Pancreas (tissue), 10 donors: ENCODE measurements around the gene ZNF280B. TPM values are rescaled to one million over a fixed set of nuclear protein-coding genes. Genes with fewer than 3 reads are reported as not detected.
A peak's percentile ranks its signal among the peaks of the same experiment; 100 is the strongest.

Source experiments
- ATAC-seq, 4 donors: fragments of 200-7000 bp; cut with Tn5 transposase; one replicate each; pipeline versions ENCODE4 v1.8.0 to v1.9.1; 2020; ENCODE audit warnings: mild to moderate bottlenecking in 4 of 4, moderate library complexity in 4 of 4
- DNase-seq, 6 donors: peaks; one replicate each; pipeline ENCODE4 v3.0.0-alpha.2; 2020
- FAIRE-seq: peaks from 2 replicates; lab custom pipeline; 2012; peaks lifted over from hg19 to GRCh38; lab: Jason Lieb, UNC
- H3K27ac ChIP-seq, 4 donors: fragments of 200-600 bp; sonication (generic); 1 replicate in 3 of 4; 2 replicates in 1 of 4; pipeline versions ENCODE4 v1.5.0 to v1.8.0; 2020
- H3K27me3 ChIP-seq, 4 donors: fragments of 200-600 bp; one replicate each; pipeline ENCODE4 v1.8.0; 2021
- H3K36me3 ChIP-seq, 3 donors: fragments of 200-600 bp; sonication (generic) in 1 of 3; one replicate each; pipeline versions ENCODE4 v1.5.0 to v1.8.0; 2020 to 2021
- H3K4me1 ChIP-seq, 3 donors: fragments of 200-600 bp; one replicate each; pipeline ENCODE4 v1.8.0; 2021
- H3K4me3 ChIP-seq, 4 donors: fragments of 200-600 bp; sonication (generic) in 2 of 4; one replicate each; pipeline versions ENCODE4 v1.5.0 to v1.8.0; 2020 to 2021
- H3K9me3 ChIP-seq, 4 donors: fragments of 200-600 bp; one replicate each; pipeline ENCODE4 v1.8.0; 2021
- WGBS, 2 donors: extraction: QIAGEN DNeasy Blood & Tissue Kit; methylation state at CpG; one replicate each; pipeline ENCODE4 v1.1.7; 2013; 5-methylcytosine and 5-hydroxymethylcytosine counted together
- intact Hi-C, 3 donors: fragments of 100-400 bp; cut with DNase I; formaldehyde crosslinking; loops; one replicate each; pipeline versions ENCODE4 v1.11.1 to v1.14.2; 2022
- polyA plus RNA-seq, 2 donors: library from polyadenylated mRNA; stranded (reverse); fragments of 200-250 nt; gene quantifications; one replicate each; pipeline ENCODE4 v1.2.3, GENCODE V29; 2013
- total RNA-seq, 6 donors: library from RNA; stranded (reverse); fragmentation: NEBNext Ultra II Directional in 4 of 6; extraction: Animal tissue kit (Norgen Biotek cat#: 25700) in 4 of 6; gene quantifications; one replicate each; pipeline versions ENCODE4 v1.2.1 to v1.2.4, GENCODE V29; 2021 to 2023
- TF ChIP-seq, protein P1 (sequence below), 4 donors: fragments of 200-600 bp; sonication (generic) in 3 of 4; IDR thresholded peaks; one replicate each; pipeline versions ENCODE4 v1.5.0 to v1.8.0; 2021; ENCODE audit warnings: antibody characterized with exemption in 4 of 4
- donor health status: healthy with polysubstance abuse.
- donor health status: DM: no; HTN: no; CAD: no; lungs with moderate emphysema.
- donor health status: DM: no; HTN: no; CAD: no.
- donor health status: control.
- donor health status: control.
- donor health status: Bipolar disorder and iron deficiency.
- donor health status: DM: yes; HTN: yes; CAD: no.
- donor health status: DM: no; HTN: no; CAD: no.
- donor health status: DM: no; HTN: no; CAD: no.
- donor health status: DM: yes; HTN: yes; CAD: no.

Gene ZNF280B, protein sequence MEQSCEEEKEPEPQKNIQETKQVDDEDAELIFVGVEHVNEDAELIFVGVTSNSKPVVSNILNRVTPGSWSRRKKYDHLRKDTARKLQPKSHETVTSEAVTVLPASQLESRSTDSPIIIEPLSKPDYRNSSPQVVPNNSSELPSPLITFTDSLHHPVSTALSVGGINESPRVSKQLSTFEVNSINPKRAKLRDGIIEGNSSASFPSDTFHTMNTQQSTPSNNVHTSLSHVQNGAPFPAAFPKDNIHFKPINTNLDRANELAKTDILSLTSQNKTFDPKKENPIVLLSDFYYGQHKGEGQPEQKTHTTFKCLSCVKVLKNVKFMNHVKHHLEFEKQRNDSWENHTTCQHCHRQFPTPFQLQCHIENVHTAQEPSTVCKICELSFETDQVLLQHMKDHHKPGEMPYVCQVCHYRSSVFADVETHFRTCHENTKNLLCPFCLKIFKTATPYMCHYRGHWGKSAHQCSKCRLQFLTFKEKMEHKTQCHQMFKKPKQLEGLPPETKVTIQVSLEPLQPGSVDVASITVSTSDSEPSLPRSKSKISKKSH
- total RNA-seq (1 to 10 TPM in 3 of 6 donors, under 1 TPM in 3; 0.65 to 1.3 (median 0.97) TPM), polyA plus RNA-seq (under 1 TPM; 0.38 to 0.85 TPM)

DNA sequence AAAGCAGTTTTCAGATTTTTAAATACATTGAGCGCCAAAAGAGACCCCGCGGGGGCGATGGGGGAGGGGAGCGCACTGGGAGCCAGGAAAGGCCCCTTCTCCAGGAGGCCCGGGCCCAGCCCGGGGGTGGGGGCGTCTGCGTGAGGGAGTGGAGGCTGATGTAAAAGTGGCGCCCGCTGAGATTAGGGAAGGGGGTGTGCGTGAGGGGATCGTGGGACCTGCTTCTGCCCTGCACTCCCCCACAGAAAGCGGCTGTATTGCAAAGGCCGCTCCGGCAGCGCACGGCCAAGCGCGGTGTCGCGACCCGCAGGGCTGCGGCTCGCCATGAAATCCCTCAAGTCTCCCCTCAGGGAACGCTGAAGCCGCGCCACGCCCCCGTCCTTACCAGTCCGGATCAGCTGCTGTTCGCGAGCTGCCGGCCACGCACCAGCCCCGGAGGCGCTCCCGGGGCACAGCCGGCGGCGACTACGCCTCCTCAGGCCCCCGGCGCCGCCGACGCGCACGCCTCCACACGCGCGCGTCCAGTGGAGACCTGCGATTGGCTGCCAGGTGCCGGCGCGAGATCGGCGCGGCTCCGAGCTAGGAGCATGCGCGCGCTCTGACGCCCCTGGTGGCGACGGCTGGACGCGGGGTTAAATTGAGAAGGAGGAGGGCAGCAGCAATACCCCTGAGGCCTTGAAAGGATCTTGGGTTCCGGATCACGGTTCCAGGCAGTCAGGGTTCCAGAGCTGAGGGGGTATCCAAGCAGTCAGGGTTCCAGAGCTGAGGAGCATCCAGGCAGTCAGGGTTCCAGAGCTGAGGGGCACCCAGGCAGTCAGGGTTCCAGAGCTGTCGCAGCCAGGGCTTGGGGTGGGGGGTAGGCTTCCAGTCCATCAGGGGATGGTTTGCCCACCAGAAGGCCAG, at the start of gene ZNF280B:
Gene ZNF280B (minus strand): TSS at position 469 of the 903 bp plus-strand sequence. CDS start 19,344 bp downstream, outside the sequence.
- TF ChIP-seq, protein P1, sequence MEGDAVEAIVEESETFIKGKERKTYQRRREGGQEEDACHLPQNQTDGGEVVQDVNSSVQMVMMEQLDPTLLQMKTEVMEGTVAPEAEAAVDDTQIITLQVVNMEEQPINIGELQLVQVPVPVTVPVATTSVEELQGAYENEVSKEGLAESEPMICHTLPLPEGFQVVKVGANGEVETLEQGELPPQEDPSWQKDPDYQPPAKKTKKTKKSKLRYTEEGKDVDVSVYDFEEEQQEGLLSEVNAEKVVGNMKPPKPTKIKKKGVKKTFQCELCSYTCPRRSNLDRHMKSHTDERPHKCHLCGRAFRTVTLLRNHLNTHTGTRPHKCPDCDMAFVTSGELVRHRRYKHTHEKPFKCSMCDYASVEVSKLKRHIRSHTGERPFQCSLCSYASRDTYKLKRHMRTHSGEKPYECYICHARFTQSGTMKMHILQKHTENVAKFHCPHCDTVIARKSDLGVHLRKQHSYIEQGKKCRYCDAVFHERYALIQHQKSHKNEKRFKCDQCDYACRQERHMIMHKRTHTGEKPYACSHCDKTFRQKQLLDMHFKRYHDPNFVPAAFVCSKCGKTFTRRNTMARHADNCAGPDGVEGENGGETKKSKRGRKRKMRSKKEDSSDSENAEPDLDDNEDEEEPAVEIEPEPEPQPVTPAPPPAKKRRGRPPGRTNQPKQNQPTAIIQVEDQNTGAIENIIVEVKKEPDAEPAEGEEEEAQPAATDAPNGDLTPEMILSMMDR (IDR thresholded peaks at IDR 0.05), result peak; percentile 36 to 59 (median 52)
- peak; percentile 62 to 92 (median 84) for DNase-seq
- Histone ChIP-seq H3K4me3 (peak within 1 kb of the TSS; percentile 13 to 70 (median 55)), H3K9me3 (no peaks in the 10 kb centered on the region), H3K27me3 (no peaks in the 10 kb centered on the region), H3K27ac (no peak within 1 kb of the TSS), H3K36me3 (no peaks in the 10 kb centered on the region), H3K4me1 (no peaks in the 10 kb centered on the region)
- intact Hi-C loops, result no loop called here
- ATAC-seq, result peak; percentile 99 to 100 (median 100)
- no peak for FAIRE-seq
- WGBS, 2 donors, result 2 to 3% methylated on average over 69 to 72 of the region's 72 CpGs

DNA sequence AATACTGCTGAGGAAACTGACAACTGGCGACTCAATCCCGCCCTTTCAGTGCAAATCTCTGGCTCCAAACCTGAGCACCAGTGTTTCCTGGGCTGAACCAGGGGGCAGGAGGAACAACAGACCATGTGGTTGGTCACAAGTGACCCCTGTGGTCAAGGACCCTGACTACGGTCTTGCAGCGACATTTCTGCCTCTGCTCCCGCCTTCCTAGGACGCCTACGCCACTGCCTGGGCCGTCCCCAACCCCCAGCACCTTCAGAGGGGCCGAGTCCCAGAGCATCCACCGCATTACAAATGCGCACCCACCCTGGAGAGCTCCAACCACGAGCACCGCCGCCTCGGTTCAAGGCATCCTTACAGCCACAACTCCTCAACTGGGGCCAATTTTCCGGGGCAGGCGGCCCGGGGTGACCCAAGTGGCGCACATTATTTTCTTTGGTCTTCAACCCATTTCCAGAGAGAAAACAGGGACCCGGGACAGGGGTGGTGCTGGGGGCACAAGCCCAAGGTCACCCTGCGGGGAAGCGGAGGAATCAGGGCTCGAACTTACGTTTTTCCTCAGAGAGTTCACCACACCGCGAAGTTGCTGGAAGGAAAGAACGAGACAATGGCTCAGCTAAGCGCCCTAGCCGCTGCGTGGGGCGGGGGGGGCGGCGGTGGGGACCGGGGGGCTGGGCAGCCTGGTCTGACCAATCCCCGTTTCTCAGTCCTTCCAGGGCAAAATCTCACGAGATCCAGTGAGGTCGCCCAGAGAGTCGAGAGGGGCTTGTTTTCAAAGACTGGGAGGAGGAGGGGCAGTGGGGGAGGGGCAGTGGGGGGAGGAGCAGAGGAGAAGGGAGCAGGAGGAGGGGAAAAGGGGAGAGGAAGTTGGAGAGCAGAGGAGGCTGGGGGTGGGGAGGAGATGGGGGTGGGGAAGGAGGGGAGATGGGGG, 48.7 kb upstream of the ZNF280B start:
- H3K9me3 ChIP-seq, result no peaks in the 10 kb centered on the region
- ATAC-seq (no peak), FAIRE-seq (no peak), DNase-seq (no peak)
- no peak overlapping the region for H3K4me3 ChIP-seq
- TF ChIP-seq, protein P1 (IDR thresholded peaks at IDR 0.05), result no peak
- H3K27ac ChIP-seq, result no peak overlapping the region
- H3K27me3 ChIP-seq, result no peaks in the 10 kb centered on the region
- H3K36me3 ChIP-seq, result no peaks in the 10 kb centered on the region
- no peaks in the 10 kb centered on the region for H3K4me1 ChIP-seq
- WGBS, 2 donors, result 85 to 88% methylated on average over 38 of the region's 38 CpGs
- intact Hi-C loops, result no loop called here

GRCh38 chr22:22556578-22556977, 48.0 kb upstream of the ZNF280B start:
- intact Hi-C loops, result no loop called here
- WGBS, 2 donors, result 82 to 83% methylated on average over 14 of the region's 14 CpGs
- no peak for DNase-seq
- TF ChIP-seq, protein P1 (IDR thresholded peaks at IDR 0.05), result no peak
- Histone ChIP-seq H3K4me1 (no peaks in the 10 kb centered on the region), H3K27me3 (no peaks in the 10 kb centered on the region), H3K4me3 (no peak overlapping the region), H3K27ac (no peak overlapping the region), H3K9me3 (no peaks in the 10 kb centered on the region), H3K36me3 (no peaks in the 10 kb centered on the region)
- FAIRE-seq, result no peak
- no peak for ATAC-seq

DNA sequence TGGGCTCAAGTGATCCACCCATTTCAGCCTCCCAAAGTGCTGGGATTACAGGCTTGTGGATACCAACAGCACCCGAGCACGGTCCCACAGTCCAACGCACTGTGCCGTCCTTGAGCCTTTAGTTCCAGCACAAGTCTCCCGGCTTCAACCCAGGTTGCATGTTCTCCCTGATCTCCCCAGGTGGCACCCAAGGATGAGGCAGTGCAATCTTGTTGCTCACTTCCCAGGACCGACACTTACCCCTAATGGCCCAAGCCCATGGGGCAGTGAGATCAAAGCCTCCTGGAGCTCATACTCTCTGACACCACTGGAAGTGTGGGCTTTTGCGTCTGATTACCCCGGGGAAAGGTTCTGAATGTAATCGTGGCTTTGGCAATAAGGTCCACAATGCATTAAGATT, 47.1 kb upstream of the ZNF280B start:
- FAIRE-seq, result no peak

More for the DNA sequence above, 47.1 kb upstream of the ZNF280B start:
- TF ChIP-seq, protein P1 (IDR thresholded peaks at IDR 0.05), result no peak
- no peaks in the 10 kb centered on the region for H3K9me3 ChIP-seq
- H3K27me3 ChIP-seq, result no peaks in the 10 kb centered on the region
- WGBS, 2 donors, result 90 to 92% methylated on average over 9 of the region's 9 CpGs
- H3K4me3 ChIP-seq, result no peak overlapping the region
- H3K36me3 ChIP-seq, result no peaks in the 10 kb centered on the region
- H3K27ac ChIP-seq, result no peak overlapping the region
- intact Hi-C loops, result no loop called here
- H3K4me1 ChIP-seq, result no peaks in the 10 kb centered on the region
- ATAC-seq (no peak), DNase-seq (no peak)
